ENCODE results near the gene FMNL3.
"Not testable (repeated sequence)": the region's sequence is repeated elsewhere in the genome, so short reads cannot be mapped to it uniquely, and the experiment has no call there.

Gene FMNL3

DNA sequence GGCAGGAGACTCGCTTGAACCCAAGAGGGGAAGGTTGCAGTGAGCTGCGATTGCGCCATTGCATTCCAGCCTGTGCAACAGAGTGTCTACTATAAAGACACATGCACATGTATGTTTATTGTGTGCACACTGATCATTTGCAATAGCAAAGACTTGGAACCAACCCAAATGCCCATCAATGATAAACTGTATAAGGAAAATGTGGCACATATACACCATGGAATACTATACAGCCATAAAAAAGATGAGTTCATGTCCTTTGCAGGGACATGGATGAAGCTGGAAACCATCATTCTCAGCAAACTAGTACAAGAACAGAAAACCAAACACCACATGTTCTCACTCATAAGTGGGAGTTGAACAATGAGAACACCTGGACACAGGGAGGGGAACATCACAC, 6.7 kb upstream of the FMNL3 start:
- in situ Hi-C loops (cut with MboI; ENCODE audit: low sequenced_read_pairs): not testable (repeated sequence)

DNA sequence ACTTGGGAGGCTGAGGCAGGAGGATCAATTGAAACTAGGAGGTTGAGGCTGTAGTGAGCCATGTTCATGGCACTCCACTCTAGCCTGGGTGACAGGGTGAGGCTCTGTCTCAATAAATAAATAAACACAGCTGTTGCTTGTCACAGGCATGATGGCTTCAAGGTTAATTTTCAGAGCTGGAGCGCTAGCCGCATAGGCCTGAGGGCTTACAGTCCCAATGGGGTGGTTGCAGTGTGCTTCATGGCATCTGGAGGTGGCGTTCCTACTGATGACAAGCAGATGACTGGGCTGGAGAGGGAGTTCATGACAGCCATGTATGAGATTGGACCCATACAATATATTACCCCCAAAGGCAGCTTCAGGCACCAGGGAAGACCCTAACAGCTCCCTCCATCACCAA, 1.6 kb upstream of the FMNL3 start:
- in situ Hi-C loops (cut with MboI; ENCODE audit: low sequenced_read_pairs): no loop called here

DNA sequence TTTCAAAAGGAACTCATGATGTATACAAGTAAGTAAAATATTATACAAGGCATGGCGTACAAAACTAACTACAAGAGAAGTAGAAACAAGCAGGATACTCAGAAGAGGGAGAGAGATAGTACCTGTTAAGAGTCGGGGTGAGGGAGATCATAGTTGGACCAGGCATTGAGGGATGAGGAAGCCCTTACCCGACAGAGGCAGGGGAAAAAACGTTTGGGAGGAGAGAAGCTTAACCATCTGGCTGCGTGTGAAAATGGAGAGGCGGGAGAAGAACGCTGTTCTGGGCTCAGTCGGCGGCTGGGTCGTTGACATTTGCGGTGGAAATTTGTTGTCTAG, 575 bp upstream of the FMNL3 start:
- in situ Hi-C loops (cut with MboI; ENCODE audit: low sequenced_read_pairs): no loop called here

DNA sequence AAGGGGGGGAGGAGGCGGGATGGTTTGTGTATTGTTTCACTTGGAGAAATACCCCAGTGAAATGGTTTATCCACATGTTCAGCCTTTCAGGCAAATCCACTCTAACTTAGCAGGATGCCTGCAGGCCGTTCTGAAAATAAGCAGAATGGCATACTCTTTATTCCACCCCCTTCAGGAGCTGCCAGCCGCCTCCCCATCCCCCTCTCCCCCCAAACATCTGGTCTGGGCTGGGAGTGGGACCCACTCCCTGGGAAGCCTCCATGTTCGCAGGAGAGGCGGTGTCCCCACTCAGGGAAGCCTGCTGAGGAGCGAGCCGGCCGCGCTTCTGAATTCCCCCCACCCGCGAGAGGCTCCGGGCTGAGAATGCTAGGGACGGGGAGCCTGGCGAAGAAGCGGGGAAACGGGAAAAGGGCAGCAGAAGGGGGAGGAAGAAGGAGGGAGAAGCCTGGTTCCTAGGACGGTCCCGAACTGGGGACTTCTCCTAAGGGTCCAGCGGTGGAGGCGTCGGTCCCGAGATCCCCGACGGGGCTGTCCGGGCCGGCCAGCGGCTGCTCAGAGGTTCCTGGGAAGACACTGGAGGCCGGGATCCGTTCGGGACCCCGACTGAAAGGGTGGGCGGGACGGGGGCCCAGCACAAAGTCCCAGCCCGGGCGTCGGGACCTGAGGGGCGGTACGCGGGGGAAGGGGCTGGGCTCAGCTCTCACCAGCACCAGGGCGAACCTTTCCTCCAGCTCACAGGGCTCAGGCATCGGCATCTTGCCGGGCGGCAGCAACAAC, 666 bp downstream of the FMNL3 start:
- in situ Hi-C loops (cut with MboI; ENCODE audit: low sequenced_read_pairs): no loop called here

DNA sequence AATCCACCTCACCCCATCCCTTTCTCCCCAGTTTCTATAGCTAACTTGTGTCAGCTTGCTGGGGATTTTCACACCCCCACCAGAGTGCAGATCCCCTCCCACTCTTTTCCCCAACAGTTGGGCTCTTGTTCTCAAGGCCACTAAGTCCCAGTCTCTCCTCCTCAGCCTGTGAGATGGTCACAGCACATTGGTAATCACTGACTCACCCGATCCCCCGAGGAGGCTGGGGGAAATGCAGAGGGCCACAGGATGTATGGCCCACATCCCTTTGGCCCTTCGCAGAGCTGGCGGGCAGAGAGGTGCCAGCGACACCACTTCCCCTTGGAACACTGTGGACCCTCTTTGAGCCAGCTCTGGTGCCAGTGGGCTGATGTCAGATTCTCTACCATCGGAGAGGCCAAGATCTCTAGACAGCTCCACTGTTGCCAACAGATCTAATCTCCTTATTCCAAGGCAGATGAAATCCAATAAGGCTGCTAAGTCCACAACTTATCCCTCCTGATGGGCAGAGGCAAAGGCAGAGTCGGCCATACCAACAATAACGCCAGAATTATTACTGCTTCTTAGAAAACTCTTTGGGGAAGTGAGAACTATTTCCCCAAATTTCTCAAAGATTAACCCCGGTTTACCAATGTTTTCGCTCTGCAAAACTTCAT, 1.6 kb downstream of the FMNL3 start:
- in situ Hi-C loops (cut with MboI; ENCODE audit: low sequenced_read_pairs): no loop called here

DNA sequence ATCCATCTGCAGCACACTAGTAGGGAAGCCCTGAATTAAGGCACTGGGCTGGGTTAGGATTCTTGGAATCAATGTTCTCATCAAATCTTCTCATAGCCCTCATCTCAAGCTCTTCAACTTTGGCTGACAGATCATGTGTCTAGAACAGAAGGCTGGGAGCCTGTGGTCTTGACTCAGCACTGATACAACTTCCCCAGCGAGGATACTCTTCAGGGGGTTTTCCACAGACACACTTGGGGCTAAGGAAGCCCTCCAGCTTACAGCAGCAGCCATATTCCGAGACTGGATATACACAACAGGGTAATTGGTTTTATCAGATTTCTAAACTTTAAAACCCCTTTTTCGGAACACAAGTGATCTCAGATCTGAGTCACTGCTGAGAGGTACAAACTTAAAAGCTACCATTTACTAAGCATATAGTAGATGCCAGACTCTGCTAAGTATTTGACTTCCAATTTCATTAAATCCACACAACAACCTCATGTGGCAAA, 3.5 kb downstream of the FMNL3 start:
- in situ Hi-C loops (cut with MboI; ENCODE audit: low sequenced_read_pairs): no loop called here

DNA sequence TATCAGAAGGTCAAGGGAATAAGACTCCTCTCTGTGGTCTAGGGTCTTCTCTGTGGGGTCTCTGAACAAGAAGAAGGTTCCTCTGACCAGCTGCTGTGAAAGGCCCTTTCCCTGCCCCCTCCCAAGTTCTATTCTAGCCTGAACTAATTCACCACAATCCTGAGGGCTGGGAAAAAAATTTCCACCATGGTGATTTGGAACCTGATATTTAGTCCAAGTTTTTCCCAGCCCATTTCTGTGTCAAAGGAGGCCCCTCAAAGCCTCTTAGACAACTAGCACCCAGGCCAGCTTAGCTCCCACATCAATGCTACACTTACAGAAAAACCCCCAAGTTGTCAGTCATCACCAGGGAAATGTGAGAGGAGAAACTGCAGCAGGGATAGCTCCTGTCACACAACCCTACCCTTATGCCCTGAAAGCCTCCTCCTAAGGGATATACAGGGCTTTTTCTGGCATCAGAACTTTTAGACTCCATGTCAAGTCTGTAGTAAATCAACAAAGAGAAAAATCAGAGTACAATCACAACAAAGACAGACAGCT, 4.5 kb downstream of the FMNL3 start:
- in situ Hi-C loops (cut with MboI; ENCODE audit: low sequenced_read_pairs): no loop called here

- in situ Hi-C loops (cut with MboI; ENCODE audit: low sequenced_read_pairs): no loop called here
Observed at GRCh38 chr12:49702009-49702408, 5.2 kb downstream of the FMNL3 start.

GRCh38 chr12:49698619-49699545, 8.3 kb downstream of the FMNL3 start:
- in situ Hi-C loops (cut with MboI; ENCODE audit: low sequenced_read_pairs): no loop called here

GRCh38 chr12:49697808-49698207, 9.4 kb downstream of the FMNL3 start:
- in situ Hi-C loops (cut with MboI; ENCODE audit: low sequenced_read_pairs): no loop called here

GRCh38 chr12:49696723-49697122, 10.5 kb downstream of the FMNL3 start:
- in situ Hi-C loops (cut with MboI; ENCODE audit: low sequenced_read_pairs): no loop called here

- in situ Hi-C loops (cut with MboI; ENCODE audit: low sequenced_read_pairs): no loop called here
Observed at GRCh38 chr12:49693931-49694444, 13.2 kb downstream of the FMNL3 start.

DNA sequence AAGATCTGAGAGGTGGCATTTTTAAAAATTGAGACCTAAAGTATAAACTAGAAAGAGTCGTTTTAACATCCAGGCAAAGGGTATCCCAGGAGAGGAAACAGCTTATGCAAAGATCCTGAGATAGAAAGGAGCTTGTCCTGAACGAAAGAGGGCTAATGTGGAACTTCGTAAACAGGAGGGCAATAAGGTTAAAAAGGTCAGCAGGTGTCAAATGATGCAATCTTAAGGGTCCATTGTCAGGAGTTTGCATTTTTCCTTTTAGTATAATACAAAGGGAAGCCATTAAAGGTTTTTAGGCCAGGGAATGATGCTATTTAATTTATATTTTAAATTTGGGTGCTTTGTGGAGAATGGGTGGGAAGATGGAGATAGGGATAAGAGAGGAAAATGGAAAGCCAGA, 14.4 kb downstream of the FMNL3 start:
- in situ Hi-C loops (cut with MboI; ENCODE audit: low sequenced_read_pairs): no loop called here

GRCh38 chr12:49689785-49690184, 17.4 kb downstream of the FMNL3 start:
- in situ Hi-C loops (cut with MboI; ENCODE audit: low sequenced_read_pairs): no loop called here

GRCh38 chr12:49689237-49689636, 18.0 kb downstream of the FMNL3 start:
- in situ Hi-C loops (cut with MboI; ENCODE audit: low sequenced_read_pairs): no loop called here

DNA sequence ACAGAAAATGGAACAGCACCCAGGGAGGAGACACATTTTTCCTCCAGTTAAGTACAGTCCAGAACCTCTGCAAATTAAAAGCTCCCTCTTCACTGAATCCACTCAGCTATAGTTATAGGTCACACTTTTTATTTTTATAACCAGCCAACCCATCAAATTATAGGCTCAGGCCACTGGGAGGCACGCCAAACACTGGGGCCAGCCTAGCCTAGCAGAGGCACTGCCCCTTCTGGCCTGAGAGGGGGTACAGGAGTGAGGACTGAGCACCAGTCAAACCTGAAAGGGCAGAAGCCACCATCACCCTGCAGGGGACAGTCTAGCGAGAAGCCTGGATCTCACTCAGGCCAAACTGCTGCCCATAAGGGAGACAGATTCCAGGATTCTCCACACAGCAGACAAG, 19.3 kb downstream of the FMNL3 start:
- in situ Hi-C loops (cut with MboI; ENCODE audit: low sequenced_read_pairs): no loop called here

DNA sequence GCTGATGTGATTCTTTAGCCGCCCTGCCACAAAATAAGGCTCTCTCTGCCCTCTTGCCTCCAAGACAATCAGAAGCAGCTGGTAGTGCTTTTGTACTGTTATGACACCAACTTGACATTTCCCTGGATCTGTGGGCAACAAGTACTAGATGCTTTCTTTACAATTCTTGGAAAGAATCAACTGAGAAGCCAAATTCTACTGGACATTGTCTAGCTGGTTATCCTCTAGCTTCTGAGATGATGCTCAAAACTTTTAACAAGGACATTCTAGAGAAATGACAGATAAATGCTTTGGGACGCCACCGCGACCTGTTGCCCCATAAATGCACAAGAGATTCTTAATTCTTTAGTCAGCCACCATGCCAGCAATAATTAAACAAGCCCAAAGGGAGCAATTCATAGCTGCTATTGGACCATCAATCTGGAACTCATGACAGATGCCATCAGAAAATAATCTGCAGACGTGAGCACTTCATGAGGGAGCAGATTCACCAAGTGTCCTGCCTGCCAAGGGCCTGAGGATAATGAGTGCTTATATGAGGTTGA, 22.8 kb downstream of the FMNL3 start:
- in situ Hi-C loops (cut with MboI; ENCODE audit: low sequenced_read_pairs): no loop called here

GRCh38 chr12:49683599-49684309, 23.5 kb downstream of the FMNL3 start:
- in situ Hi-C loops (cut with MboI; ENCODE audit: low sequenced_read_pairs): no loop called here

GRCh38 chr12:49680075-49680474, 27.1 kb downstream of the FMNL3 start:
- in situ Hi-C loops (cut with MboI; ENCODE audit: low sequenced_read_pairs): no loop called here

DNA sequence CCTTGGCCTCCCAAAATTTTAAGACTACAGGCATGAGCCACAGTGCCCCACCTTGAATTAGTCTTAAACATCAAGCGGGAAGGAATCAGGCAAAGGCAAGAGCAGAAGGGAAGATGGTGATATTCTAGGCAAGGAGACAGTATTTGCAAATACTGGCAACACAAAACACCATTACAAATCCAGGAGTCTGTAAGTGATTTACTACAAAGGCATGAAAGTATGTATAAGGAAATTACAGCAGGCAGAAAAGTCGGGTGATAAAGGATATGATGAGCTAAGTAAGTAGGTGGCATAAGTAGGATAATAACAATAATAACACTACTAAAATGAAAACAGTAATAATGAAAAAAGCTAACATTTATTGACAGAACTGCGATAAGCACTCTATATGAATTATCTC, 28.5 kb downstream of the FMNL3 start:
- in situ Hi-C loops (cut with MboI; ENCODE audit: low sequenced_read_pairs): no loop called here

All from hTERT RPE-1 (cell line).